Activated naive CD4-positive, alpha-beta T cell treated with Interleukin-2 at 50 U/mL for 16 hours (primary cell): ENCODE data around the gene NT5C1A.
A peak's percentile ranks its signal among the peaks of the same experiment; 100 is the strongest.

Experiments used
- DNase-seq: peaks from one replicate; pipeline ENCODE4 v3.0.0-alpha.2; 2020

The NT5C1A gene

GRCh38 chr1:39671793-39672550, at the start of gene NT5C1A:
NT5C1A (minus strand) TSS chr1:39672107; CDS start chr1:39672038, 69 bp downstream.
- peak; percentile 40 for DNase-seq

GRCh38 chr1:39721664-39722063, 49.8 kb upstream of the NT5C1A start:
- DNase-seq = no peak

DNA sequence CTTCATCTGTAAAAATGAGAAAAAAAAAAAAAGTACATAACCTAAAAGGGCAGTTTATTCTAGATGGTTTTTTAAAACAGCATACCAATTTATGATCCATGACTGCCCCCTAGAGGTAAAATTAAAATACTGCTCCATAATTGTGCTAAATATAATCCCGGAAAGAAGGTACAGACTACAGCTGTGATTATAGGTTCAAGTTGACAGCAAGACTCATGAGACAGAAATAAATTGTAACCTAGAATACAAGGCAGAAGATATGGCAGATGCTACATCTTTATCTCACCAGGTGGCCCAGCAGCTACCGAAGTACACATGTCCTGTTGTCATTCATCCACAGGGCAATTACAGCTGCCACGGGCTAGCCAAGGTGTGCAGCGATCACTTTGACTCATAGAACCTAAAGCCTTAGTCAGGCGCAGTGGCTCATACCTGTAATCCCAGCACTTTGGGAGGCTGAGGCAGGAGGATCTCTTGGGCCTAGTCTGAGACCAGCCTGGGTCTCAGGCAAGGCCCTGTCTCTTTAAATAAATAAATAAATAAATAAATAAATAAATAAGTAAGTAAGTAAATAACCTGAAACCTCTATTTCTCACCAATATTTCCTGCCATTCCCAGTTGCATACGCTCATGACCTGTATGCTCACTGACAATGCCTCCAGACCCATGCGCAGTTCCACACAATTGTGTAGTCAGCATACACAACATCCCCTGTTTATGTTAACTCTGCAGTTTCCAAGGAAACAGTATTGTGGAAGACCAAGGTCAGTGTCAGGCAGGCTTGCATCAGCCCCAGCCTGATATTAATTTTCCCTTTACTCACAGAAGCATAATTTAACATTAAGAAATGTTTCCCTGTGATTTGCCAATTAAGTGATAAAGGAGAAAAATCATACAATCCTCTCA, 48.4 kb upstream of the NT5C1A start:
- DNase-seq = no peak

- no peak for DNase-seq
These were observed 45.9 kb upstream of the NT5C1A start for GRCh38 chr1:39717809-39718208.

GRCh38 chr1:39713557-39713956, 41.6 kb upstream of the NT5C1A start:
- no peak for DNase-seq

- no peak for DNase-seq
These were observed 40.0 kb upstream of the NT5C1A start for GRCh38 chr1:39711966-39712340.

DNA sequence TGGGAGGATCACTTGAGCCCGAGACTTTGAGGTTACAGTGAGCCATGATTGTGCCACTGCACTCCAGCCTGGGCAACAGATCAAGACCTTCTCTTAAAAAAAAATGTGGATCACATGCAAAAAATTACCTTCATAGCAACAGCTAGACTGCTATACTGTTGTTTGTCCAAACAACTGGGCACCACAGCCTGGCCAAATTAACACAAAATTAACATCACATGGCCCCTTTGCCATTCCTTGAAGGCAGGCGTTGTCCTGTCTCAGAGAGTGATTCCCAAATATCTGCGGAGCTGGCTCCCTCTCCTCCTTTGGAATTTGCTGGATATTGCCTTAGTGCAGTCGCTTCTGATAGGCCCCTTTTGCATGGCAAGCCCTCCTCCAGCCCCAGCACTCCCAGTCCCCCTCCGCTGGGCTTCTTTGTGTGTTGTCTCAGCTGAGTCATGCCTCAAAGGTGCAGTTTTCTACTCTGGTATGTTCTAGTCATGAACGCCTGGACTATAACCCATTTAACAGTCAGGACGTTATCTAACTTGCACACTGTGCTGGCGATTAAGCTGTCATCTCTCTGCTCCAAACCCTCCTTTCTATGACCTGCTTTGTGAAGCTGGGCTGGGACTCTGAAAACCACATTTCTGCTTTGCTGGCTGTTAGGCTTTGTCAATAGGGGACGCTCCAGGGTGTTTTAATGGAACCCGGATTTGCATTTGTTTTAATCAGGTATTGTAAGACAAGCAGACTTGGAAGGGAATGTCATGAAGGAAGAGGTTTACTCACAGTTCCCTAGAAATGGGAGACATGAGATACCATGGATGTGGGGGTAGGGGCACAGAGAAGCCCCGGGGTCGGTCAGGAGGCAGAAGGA, 39.4 kb upstream of the NT5C1A start:
- DNase-seq = no peak

GRCh38 chr1:39707506-39707905, 35.6 kb upstream of the NT5C1A start:
- no peak for DNase-seq

DNA sequence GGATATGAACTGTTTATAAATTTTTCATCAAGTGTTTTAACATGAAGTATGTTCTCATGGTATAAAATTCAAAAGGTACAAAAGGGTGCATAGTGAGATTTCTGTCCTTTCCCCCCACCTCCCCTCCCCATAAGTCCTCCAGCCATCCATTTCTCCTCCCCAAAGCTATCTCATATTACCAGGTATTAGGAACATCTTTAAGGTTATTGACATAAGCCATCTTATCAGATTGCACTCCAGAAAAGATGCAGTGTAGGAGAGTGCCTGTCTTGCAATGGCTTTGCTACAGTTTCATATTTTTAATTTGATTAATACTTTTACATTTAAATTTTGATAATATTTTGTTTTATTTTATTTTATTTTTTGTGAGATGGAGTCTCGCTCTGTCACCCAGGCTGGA, 32.9 kb upstream of the NT5C1A start:
- DNase-seq = no peak

- DNase-seq = no peak
These were observed 29.1 kb upstream of the NT5C1A start for GRCh38 chr1:39701049-39701439.

DNA sequence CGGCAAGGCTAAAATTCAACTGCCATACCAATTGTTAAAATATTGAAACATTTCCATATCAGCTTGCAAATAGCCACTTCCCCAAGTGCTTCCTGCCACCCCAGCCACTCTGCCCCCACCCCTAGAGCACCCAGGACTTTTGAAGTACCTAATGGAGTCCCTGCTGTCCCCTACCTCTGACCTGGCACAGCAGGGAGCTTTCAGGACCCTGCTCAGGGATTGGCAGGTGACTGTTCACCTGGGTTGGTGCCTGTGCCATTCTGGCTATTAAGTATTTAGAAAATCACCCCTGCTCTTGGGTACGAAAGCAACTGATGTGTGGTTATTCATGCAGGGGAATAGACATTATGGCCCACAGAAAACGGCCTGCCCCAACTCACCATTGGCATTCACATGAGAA, 28.4 kb upstream of the NT5C1A start:
- DNase-seq = no peak

- no peak for DNase-seq
These were observed 27.5 kb upstream of the NT5C1A start for GRCh38 chr1:39699419-39699818.

GRCh38 chr1:39698568-39698967, 26.7 kb upstream of the NT5C1A start:
- no peak for DNase-seq

- DNase-seq = no peak
These were observed 24.5 kb upstream of the NT5C1A start for GRCh38 chr1:39696448-39696847.

GRCh38 chr1:39695016-39695415, 23.1 kb upstream of the NT5C1A start:
- no peak for DNase-seq

DNA sequence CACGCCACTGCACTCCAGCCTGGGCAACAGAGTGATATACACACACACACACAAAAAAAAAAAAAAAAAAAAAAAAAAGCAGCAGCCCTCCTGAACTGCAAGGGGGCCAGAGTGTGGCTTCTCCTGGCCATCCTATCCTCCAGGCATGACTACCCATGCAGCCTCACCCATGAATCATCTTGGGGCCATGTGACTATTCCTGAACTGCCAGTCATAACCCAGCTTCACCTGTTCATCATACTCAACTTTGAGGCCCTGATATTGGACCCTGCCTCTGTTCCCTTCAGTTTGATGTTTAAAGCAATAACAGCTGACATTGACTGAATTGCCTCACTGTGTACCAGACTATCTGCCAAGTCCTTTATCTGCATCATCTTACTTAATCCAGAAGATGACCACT, 22.1 kb upstream of the NT5C1A start:
- DNase-seq = no peak

DNA sequence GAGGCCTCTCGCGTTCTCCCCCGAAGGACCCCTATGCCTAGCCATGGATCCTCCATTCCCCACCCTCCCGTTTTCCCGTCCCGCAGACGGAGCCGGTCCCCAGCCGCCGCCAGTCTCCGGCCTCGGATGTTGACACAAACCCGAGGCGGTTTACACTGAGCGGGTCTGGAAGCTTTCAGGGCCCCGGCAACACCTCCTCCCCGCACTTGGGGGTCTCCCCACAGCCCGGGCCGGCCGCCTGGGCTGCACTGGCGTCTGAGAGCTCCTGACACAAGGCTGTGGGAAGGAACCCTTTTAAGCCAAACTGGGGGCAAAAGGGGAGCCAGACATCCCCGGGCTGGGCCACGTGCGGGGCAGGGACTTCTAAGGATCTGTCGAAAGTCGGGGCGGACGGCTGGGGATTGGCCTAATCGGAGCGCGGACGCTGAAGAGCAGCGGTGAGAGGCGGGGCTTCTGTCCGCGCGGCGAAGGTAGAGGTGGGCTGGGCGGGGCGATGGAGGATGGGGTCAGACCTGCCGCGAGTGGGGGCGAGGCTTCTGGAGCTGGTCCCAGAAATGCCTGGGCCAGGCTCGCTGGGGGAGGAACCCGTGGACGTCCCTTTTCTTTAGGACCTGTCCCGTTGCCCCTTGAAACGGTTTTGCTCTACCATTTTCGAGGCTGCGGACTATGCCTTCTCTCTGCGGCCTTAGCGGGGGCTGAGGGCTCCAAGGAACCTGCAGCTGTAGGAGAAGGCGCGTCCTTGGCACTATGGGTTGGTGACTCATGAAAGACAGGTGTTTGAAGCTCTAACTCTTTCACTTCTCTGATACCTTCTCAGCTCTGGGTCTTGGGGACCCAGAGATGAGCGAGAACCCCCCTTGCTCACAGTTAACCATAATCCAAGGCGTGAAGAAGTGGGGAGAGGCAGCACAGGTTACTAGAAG, 20.5 kb upstream of the NT5C1A start:
- DNase-seq = peak; percentile 19

DNA sequence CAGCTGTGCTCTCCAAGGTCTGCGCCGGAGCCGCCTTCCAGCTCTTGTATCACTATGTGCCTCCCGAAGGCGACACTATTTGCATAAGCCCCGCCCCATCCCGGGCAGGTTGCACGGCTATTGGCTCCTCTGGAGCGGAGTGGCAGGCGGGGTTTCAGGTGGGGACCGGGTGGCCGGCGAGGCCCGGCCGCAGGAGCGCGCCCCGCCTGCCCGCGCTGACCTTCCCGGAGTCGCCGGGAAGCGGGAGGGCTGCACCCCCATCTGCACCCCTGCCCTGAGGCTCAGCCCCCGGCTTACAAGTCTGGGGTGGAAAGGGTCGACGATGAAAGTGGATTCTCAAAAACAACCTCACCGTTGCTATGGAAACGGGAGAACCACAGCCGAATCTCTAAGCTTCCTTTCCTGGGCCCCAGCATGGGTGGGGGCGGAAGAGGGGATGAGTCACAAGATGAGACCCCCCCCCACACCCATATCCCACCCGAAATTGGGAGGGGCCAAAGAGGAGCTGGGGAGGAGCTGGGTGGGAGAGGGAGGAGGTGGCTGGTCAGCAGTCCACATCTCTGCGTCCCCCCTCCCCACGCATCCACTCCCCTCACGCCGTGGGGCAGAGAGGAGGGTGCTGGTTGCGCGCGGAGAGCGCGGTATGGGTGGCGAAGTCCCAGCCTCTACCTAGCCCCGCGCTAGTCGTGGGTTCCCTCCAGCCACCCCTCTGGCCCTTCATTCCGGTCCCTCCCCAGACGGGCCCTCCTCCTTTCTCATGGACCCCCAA, 19.7 kb upstream of the NT5C1A start, which contains the start of gene HPCAL4:
Gene HPCAL4, minus strand, starts transcription at position 51 of the 769 bp plus-strand sequence. CDS start 6,830 bp downstream, outside the sequence.
- DNase-seq = peak; percentile 91

- DNase-seq = no peak
These were observed 19.0 kb upstream of the NT5C1A start for GRCh38 chr1:39690794-39691382.

DNA sequence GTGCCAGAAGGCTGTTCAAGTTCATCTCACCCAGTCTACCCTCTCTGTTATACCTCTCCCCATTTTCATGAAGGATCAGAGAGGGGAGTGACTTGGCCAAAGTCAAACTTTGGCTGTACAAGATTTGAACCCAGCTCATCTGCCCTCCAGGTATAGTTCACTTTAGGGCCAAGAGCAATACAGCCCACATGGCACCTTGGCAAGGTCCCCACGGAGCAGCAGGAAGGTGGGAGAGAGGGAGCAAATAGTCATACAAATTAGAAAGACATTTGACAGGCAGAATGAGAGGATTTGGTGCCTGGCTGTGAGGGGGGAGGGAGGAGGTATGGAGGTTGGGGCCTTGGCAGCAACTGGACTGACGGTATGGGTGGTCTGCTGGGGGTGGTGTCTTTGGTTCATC, 18.3 kb upstream of the NT5C1A start:
- DNase-seq = no peak

DNA sequence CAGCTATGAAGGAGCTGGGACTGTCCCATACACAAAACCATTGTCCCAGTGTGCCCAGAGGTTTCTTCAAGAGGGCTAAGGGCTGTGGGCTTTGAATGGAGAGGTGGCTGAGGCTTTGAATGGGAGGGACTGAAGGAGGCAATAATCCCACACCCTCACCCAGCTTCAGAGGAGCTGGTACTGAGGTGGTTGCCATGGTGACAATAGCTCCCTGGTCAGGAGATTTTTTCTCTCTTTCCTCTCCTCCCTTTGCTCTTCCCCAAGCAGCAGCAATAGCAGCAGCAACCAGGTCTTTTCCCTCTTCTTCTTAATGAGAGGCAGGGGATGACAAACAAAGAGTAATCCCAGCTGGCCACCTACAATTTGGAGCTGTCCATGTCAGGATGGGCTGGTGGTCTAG, 17.7 kb upstream of the NT5C1A start:
- DNase-seq = no peak
